HG03378 (cell line): ENCODE data around the gene ACO2.
"Not testable (repeated sequence)": the region's sequence is repeated elsewhere in the genome, so short reads cannot be mapped to it uniquely, and the experiment has no call there.

Source experiments
- ATAC-seq: cut with Tn5 transposase; IDR thresholded peaks from one replicate; pipeline ENCODE4 v1.9.1; 2021; ENCODE audit warnings: mild to moderate bottlenecking, moderate library complexity; ENCODE audit not compliant: unreplicated experiment

ACO2 gene

GRCh38 chr22:41468381-41469217 is at the start of gene ACO2, which contains the start of gene PHF5A:
Gene ACO2 (plus strand): TSS chr22:41469117. CDS start chr22:41469147, 30 bp downstream.
Gene PHF5A (minus strand): TSS chr22:41468692. CDS start chr22:41468653, 39 bp downstream.
- peak; percentile 79 for ATAC-seq

- no peak for ATAC-seq
Measured at GRCh38 chr22:41425660-41426365, 43.1 kb upstream of the ACO2 start.

GRCh38 chr22:41429232-41429950 is 39.5 kb upstream of the ACO2 start:
- ATAC-seq: no peak

DNA sequence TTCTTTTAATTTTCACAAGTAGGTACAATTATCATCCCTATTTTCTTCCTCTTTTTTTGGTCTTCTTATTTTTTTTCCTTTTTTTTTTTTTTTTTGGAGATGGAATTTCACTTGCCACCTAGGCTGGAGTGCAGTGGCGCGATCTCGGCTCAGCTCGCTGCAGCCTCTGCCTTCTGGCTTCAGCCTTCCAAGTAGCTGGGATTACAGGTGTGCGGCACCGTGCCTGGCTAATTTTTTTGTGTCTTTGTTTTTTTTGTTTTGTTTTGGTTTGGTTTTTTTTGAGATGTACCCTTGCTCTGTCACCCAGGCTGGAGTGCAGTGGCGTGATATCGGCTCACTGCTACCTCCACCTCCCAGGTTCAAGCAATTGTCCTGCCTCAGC is 39.0 kb upstream of the ACO2 start:
- ATAC-seq: no peak

DNA sequence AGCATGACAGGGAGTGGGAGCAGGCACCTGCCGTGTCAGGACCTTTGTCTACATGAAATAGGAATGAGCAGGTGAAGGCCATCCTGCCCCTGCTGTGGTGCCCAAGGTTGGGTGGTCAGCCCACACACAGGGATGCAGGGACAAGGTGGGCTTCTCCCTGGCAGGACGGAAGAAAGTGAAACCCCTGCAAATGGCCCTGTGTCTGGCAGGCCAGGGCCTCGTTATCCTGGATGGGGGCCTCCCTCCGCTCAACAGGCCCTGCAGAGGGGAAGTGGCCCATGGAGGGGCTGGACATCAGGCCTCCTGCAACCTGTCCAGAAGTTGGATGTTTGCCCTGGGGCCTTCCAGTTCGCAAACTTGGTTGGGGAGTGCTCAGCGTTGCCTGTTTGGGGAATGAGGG is 37.3 kb upstream of the ACO2 start:
- no peak for ATAC-seq

DNA sequence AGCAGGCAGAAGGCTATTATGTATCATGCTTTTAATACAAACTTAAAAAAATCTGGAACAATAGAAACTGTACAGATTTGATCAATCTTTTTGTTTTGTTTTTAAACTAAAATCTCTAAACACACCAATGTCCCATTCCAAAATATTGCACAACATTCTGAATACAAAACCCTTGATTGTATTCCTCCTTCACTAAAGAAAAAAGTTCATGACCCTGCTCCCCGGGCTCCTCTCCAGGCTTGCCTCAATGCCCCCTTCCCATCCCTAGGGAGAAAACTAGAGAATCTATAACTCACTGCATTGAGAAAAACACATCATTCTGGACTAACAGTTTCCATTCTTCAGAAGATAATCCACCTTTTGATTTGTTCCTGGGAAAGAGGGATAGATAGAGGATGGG is 35.4 kb upstream of the ACO2 start:
- not testable (repeated sequence) for ATAC-seq

GRCh38 chr22:41434361-41435003 is 34.4 kb upstream of the ACO2 start:
- not testable (repeated sequence) for ATAC-seq

DNA sequence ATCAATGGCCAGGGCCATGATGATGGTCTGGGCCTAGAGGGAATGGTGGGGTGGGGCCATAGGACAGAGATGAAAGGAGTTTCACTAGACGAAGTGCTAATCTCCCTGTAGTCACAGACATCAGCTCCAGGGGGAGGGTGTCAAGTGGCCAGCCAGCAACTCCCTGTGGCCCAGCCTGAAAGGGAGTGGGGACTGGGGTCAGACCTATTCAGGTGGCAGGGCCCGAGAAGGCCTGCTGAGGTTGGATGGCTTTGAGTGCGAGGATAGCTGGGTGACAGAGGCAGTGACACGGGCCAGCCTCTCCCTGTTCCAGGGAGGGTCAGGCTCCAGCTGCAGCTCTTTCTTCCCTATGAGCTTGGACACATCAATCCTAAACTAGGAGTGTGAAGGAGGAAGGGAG is 33.4 kb upstream of the ACO2 start:
- no peak for ATAC-seq

- no peak for ATAC-seq
Measured at GRCh38 chr22:41436322-41437113, 32.4 kb upstream of the ACO2 start.

DNA sequence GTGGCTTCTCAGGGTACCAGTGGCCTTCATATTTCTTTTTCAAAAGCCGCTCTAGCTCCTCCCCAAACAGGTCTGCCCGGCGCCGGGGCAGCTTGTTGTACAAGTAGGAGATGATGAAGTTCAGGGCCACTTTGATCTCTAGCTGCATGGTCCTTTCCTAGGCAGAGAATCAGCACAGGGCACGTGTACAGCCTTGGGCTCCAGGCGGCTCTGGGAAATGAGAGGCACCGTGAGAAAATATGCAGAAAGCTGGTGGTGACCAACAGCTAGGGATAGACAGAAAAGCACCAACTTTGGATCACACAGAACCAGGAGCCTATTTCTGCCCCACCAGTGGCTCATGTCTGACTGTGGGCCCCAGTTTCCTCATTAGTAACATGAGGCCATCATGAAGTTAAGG is 31.7 kb upstream of the ACO2 start:
- ATAC-seq: no peak

DNA sequence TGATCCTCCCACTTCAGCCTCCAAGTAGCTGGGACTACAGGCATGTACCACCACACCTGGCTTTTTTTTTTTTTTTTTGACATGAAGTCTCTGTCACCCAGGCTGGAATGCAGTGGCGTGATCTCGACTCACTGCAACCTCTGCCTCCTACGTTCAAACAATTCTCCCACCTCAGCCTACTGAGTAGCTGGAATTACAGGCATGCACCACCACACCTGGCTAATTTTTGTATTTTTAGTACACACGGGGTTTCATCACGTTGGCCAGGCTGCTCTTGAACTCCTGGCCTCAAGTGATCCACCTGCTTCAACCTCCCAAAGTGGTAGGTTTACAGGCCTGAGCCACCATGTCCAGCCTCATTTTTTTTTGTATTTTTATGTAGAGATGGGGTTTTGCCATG is 28.4 kb upstream of the ACO2 start:
- not testable (repeated sequence) for ATAC-seq

- ATAC-seq: no peak
Measured at GRCh38 chr22:41442240-41442792, 26.6 kb upstream of the ACO2 start.

GRCh38 chr22:41444360-41445128 is 24.4 kb upstream of the ACO2 start:
- peak; percentile 56 for ATAC-seq

DNA sequence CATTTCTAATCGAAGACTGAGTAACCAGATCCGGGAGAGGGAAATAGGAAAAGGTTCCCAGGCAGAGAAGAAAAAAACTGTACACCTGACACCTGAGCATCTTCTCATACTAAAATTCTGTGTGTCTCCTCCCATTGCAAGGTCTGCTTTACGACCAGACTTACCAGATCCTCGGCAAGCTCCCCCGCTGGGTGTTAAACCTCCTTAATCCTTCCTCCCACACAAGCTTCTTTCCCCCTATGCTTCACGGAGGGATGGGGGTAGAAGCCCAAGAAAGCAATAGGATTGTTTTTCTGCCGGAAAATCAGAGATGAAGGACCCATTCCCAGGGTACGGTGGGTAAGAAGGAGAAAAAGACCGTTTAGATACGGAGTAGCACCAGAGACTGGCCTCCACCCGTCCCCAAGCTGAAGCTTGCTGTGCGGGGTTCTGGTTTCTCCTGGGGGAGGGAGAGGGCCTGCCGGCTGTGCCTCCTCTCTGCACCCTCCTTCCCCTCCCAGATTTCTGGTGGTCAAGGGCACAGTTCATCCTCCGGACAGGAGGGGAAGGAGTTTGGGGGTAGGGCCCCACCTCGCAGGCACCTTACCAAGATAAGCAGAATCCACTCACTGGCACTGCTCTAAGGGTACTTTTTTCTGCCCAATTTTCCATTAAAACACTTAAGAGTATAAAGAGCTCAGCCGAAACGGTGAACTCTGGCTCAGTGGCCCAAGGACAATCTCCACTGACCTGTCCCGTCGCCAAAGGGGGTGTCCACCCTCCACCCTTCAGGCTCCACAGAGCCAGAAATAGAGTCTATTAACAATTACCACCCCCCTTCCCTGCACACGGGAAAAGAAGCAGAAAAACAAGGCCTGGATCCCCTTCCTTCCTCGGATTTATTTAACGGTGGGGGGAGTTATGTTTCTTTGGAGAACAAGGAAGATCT is 23.5 kb upstream of the ACO2 start:
- no peak for ATAC-seq

DNA sequence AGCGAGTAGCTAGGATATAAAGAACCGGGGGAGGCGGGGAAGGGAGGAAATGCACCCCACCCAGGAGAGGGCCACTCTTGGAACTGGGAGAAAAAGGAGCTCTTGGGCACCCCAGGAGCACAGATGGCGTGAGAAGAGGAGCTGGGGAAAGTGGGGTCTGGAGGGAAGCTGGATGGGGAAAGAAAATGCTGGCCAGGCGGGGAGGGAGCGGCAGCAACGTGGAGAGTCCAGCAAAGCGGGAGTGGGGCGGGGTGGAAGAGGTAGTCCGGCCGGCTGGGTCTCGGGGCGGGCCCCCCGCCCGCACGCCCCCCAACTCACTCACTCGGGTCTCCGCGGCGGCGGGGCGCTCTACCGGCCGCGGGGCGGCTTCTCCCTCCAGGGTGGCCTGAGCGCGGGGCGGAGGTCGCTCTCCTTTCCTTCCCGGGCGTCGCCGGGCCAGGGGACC is 22.8 kb upstream of the ACO2 start:
- no peak for ATAC-seq

GRCh38 chr22:41446639-41447434 is 22.1 kb upstream of the ACO2 start, which contains the start of gene TOB2:
Gene TOB2 (minus strand): TSS chr22:41446801. CDS start chr22:41437345, 9,456 bp downstream.
- ATAC-seq: peak; percentile 36
